ENCODE measurements around the gene CIB2.

CIB2 gene

DNA sequence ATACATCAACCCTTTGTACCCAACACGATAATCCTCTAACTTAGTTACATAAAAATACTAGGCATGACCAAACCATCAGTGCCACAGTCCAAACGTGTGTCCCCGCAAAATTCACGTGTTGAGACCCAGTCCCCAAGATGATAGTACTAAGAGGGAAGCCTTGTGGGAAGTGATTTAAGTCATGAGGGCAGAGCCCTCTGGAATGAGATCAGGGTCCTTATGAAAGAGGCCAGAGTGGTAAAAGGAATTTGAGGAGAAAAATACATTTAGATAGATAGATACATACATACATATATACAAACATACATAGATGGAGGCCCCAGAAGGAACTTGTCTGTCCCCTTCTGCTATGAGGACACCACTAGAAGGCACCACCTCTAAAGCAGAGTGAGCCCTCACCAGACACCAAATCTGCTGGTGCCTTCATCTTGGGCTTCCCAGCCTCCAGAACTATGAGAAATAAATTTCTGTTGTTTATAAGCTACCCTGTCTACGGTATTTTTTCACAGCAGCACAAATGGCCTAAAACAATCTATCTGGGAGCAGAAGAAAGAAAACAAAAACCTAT lies 61.7 kb downstream of the CIB2 start:
- Mint-ChIP-seq H3K4me1 (peaks cover 33% of the 10 kb centered on the region), H3K4me3 (peak overlapping the region; percentile 59)

DNA sequence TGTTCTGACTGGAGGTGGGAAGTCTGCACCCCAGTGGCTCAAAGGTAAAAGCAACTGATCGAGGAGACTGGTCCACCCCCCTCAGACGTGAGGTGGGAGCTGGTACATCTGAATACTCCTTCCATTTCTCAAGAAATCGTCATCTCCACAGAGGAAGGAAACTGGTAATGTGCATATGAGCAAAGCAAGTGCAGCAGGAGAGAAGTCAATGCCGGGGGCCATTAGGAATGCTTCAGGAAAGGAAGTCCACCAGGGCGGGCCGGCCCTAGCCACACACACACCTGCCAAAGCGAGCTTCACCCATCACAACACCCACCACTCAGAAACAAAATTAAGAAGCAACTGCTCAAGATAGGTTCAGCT lies 62.2 kb downstream of the CIB2 start:
- Mint-ChIP-seq H3K27ac (peak overlapping the region; percentile 93), H3K9me3 (no peaks in the 10 kb centered on the region), H3K27me3 (no peaks in the 10 kb centered on the region), H3K4me1 (peaks cover 28% of the 10 kb centered on the region), H3K4me3 (peak overlapping the region; percentile 59), H3K36me3 (peaks cover 42% of the 10 kb centered on the region)
- CTCF ChIA-PET: interaction anchor here (1.2 to 6.7 kb wide), 9 partner anchors 9 to 105 kb away, joined by 3 to 69 read pairs (median 5); no protein-coding TSS in a partner anchor
- DNase-seq: no peak

More for the DNA sequence above, 61.7 kb downstream of the CIB2 start:
- DNase-seq: no peak
- H3K27ac Mint-ChIP-seq: peak overlapping the region; percentile 93
- CTCF ChIA-PET: interaction anchor here (0.8 to 6.7 kb wide), 13 partner anchors 9 to 159 kb away, joined by 3 to 69 read pairs (median 5); no protein-coding TSS in a partner anchor
- no peaks in the 10 kb centered on the region for H3K9me3 Mint-ChIP-seq
- H3K27me3 Mint-ChIP-seq: no peaks in the 10 kb centered on the region
- peaks cover 47% of the 10 kb centered on the region for H3K36me3 Mint-ChIP-seq

DNA sequence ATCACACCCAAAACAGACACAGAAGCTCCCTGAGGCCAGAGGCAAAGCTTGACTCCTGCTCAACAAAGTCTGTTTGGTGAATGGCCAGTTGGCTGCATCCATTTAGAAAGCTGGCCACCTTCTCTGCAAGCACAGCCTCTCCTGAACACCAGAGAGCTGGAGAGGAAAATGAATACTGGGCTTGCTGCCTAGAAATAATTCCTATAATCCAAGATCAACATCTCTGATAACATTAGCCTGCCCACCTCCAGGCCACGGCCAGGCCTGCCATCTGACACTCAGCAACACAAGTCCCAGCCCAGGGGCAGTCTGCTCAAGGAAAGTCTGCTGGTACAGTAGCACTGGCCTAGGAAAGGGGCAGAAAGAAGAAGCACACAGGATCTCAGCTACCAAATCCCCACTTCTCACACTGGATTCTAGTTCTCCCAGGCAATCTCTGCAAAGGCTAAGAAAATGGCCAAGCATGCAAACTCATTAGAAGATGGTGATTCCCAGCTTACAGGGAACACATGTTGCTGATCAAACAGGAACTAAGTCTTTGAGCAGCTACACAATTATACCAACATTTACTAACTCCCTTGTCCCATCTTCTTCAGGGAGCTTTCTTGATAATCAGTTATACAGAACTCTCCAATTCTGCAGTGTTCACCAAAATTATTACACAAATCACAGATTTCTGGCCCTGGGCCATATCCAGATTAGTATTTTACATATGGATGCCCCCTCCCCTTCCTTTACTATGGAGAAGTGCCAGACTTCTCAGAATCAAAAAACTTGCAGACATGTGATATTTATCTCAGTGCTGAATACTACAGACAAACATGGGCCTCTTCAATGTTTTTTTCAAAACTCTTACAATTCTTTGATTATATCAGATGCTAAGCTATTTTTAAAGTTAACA lies 63.7 kb downstream of the CIB2 start:
- no peak for DNase-seq
- H3K27ac Mint-ChIP-seq: peak overlapping the region; percentile 93
- peaks cover 16% of the 10 kb centered on the region for H3K4me1 Mint-ChIP-seq
- no peaks in the 10 kb centered on the region for H3K9me3 Mint-ChIP-seq
- peaks cover 39% of the 10 kb centered on the region for H3K36me3 Mint-ChIP-seq
- CTCF ChIA-PET: interaction anchor here (0.8 to 6.7 kb wide), 11 partner anchors 8 to 100 kb away, joined by 3 to 69 read pairs (median 4); no protein-coding TSS in a partner anchor
- peak overlapping the region; percentile 59 for H3K4me3 Mint-ChIP-seq
- H3K27me3 Mint-ChIP-seq: no peaks in the 10 kb centered on the region

DNA sequence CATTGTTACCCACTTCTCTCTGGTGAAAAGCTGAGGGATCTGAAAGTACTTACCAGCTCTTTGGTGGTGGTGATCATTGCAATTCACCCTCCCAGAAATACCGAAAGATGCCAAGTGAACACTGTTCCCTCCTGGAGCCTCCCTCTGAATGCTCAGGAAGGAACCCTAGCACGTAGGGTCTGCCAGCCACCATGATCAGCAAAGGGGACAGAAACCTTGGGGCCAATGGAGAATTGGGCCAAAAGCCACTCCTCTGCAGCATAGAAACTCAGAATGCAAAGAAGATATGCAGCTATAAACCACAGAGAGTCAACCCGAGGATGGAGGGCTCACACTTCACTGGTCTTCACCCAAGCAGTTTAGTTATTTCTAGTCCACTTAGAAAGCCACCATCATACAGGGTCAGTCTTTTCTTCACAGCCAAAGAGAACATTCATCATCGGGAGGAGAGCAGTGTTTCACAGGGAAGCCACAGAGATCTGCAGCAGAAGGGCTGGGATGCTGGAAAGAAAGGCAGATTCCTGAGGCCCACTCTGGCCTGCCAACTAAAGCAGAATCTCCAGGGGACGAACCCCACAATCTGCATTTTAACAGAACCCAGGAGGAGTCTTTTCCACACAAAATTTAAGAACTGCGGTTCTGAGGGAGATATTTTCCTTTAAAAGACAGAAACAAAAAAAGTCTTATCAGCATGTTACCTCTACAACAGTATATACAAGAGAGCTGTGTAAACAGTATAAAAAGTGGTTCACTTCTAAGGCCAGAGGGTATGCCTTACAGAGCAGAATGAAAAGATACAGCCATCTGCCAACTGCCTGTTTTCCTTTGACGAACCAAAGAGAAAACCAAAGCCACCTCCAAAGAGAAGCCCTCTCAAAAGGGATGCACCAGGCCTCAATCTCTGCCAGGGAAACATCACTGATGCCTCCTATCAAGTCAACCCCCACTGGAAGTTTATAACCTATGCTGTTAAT lies 65.0 kb downstream of the CIB2 start:
- H3K36me3 Mint-ChIP-seq: peaks cover 29% of the 10 kb centered on the region
- no peaks in the 10 kb centered on the region for H3K9me3 Mint-ChIP-seq
- no peaks in the 10 kb centered on the region for H3K27me3 Mint-ChIP-seq
- H3K4me3 Mint-ChIP-seq: no peak overlapping the region
- H3K4me1 Mint-ChIP-seq: peaks cover 2% of the 10 kb centered on the region
- H3K27ac Mint-ChIP-seq: peak overlapping the region; percentile 70
- CTCF ChIA-PET: interaction anchor here (0.8 to 6.7 kb wide), 5 partner anchors 10 to 42 kb away, joined by 3 to 69 read pairs (median 4); no protein-coding TSS in a partner anchor
- DNase-seq: no peak

DNA sequence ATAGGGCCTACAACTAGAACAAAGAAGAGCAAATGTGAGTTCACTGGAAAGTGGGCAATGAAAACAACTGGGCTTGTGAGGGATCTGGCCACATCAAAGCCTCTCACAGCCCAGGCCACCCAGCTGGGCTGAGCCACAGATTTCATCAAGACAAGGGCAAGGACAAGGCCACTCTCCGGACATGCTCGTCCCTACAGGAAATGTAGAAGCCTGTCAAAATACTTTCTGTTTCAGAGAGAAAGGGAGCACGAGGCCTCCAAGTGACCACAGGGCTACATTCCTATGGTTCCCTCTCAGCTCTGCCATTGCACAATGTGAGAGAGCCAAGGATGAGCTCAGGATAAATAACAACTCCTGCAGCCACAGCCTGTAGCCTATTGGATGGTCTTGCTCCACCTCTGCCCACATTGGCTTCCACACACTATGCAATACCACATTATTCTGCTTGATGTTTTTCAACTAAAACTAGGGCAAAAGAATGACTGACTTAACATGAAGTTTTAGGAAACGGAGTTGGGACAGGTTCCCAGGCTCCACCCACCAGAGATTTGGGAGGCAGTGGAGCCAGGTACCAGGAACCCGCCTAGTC lies 65.9 kb downstream of the CIB2 start:
- DNase-seq: no peak
- peaks cover 2% of the 10 kb centered on the region for H3K4me1 Mint-ChIP-seq
- CTCF ChIA-PET: interaction anchor here (1.9 kb wide), 1 partner anchor 43 kb away, joined by 5 read pairs; no protein-coding TSS in a partner anchor
- H3K27ac Mint-ChIP-seq: peak overlapping the region; percentile 70
- no peaks in the 10 kb centered on the region for H3K27me3 Mint-ChIP-seq
- no peak overlapping the region for H3K4me3 Mint-ChIP-seq
- peaks cover 28% of the 10 kb centered on the region for H3K36me3 Mint-ChIP-seq
- no peaks in the 10 kb centered on the region for H3K9me3 Mint-ChIP-seq

DNA sequence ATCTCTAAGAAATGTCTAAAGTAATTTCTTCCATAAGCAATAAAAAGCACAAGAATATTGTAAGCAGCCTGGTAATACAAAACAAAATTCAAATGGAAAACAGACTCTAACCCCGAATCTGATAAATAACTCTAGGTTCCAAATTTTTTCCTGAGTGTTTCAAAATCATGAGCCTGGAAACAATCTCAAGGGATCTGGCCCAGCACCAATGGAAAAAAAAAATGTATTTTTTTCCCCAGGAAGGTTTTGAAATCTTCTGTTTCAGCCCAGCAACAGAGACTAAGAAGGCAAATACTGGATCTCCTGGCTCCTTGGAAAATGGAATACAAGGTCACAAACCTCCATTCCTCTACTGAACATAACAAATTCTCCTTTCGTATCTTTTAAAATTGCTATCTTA lies 66.7 kb downstream of the CIB2 start:
- Mint-ChIP-seq H3K27ac (no peak overlapping the region), H3K36me3 (peaks cover 23% of the 10 kb centered on the region), H3K4me1 (peaks cover 10% of the 10 kb centered on the region), H3K4me3 (no peak overlapping the region), H3K27me3 (no peaks in the 10 kb centered on the region), H3K9me3 (no peaks in the 10 kb centered on the region)
- DNase-seq: no peak
- CTCF ChIA-PET: interaction anchor here (1.9 kb wide), 1 partner anchor 44 kb away, joined by 5 read pairs; no protein-coding TSS in a partner anchor

DNA sequence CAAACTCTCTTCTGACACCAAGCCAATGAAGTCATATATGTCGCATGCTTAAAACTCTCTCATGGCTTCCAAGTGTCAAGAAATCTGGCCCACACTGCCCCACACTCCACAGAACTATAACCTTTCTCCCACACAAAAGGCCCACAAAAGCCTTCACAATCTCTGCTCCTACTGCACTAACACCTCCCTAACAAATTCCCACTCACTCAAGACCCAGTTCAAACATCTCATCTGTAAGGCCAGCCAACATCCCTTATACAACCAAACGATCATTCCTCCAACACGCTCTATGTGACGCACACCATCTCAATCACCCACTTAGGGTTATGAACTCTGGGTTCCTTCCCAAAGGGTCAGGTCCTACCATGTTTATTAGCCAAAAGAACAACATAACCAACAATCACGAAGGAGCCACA lies 67.3 kb downstream of the CIB2 start:
- DNase-seq: no peak
- no peak overlapping the region for H3K4me3 Mint-ChIP-seq
- CTCF ChIA-PET: no interaction called here
- H3K36me3 Mint-ChIP-seq: peaks cover 25% of the 10 kb centered on the region
- no peaks in the 10 kb centered on the region for H3K9me3 Mint-ChIP-seq
- H3K4me1 Mint-ChIP-seq: peaks cover 16% of the 10 kb centered on the region
- no peaks in the 10 kb centered on the region for H3K27me3 Mint-ChIP-seq
- H3K27ac Mint-ChIP-seq: no peak overlapping the region

DNA sequence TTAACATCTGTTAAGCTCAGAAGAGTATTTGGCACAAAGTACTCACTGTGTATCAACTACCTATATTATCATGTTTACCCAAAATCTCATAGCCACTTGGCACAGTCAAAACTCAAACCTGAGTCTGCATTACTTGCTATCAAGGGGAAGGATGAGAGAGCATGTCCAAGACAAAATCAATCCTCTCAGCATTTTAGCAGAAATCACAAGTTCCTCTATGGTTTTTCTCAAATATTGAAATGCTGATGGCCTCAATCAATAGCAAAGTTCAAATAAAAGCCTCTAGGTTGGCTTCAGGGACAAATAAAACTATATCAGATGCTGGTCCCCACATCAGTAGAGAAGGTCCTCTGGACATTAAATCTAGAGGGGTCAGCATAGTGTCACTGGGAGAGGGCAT lies 68.0 kb downstream of the CIB2 start:
- CTCF ChIA-PET: interaction anchor here (0.7 to 2.0 kb wide), 8 partner anchors 9 to 153 kb away, joined by 3 to 15 read pairs (median 4); no protein-coding TSS in a partner anchor
- Mint-ChIP-seq H3K4me3 (no peak overlapping the region), H3K36me3 (peaks cover 22% of the 10 kb centered on the region), H3K27ac (no peak overlapping the region), H3K4me1 (peaks cover 24% of the 10 kb centered on the region), H3K27me3 (no peaks in the 10 kb centered on the region), H3K9me3 (no peaks in the 10 kb centered on the region)
- DNase-seq: no peak

DNA sequence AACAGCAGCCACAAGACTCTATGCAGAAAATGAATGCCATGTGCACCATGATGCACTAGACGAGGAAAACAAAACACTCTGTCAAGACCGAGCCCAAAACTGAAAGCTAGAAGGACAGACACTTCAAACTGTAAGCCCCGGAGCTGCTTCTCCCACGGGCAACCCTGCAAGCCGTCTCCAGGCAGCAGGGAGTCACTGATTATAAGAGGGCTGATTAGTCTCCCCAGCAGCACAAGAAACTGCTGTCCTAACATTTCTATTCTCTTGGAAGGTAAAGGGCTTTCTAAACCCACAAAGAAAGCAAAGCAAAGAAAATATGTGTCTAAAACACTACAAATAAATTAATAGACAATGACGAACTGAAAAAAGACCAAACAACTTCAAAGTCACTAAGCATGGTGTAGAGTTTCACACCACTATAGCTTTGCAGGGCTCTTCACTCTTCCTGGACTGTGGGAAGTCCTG lies 69.2 kb downstream of the CIB2 start:
- Mint-ChIP-seq H3K27ac (peak overlapping the region; percentile 95), H3K36me3 (peaks cover 20% of the 10 kb centered on the region), H3K27me3 (no peaks in the 10 kb centered on the region), H3K4me3 (peak overlapping the region; percentile 60), H3K9me3 (no peaks in the 10 kb centered on the region), H3K4me1 (peaks cover 36% of the 10 kb centered on the region)
- CTCF ChIA-PET: interaction anchor here (0.9 to 2.0 kb wide), 7 partner anchors 9 to 103 kb away, joined by 3 to 15 read pairs (median 4); partner anchors contain the start of gene TBC1D2B
- peak; percentile 68 for DNase-seq

DNA sequence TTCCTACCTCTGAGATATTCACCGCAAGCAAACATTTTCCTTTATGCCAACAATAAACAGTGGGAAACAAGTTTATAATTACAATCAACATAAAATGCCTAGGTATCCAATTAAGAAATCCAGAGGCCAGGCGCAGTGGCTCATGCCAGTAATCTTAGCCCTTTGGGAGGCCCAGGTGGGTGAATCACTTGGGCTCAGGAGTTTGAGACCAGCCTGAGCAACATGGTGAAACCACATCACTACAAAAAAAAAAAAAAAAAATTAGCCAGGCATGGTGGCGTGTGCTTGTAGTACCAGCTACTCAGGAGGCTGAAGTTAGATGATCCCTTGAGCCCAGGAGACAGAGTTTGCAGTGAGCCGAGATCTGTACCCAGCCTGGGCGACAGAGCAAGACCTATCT lies 71.0 kb downstream of the CIB2 start:
- DNase-seq: no peak
- Mint-ChIP-seq H3K36me3 (peaks cover 12% of the 10 kb centered on the region), H3K4me1 (peaks cover 54% of the 10 kb centered on the region), H3K27ac (peak overlapping the region; percentile 29), H3K27me3 (no peaks in the 10 kb centered on the region), H3K4me3 (no peak overlapping the region), H3K9me3 (no peaks in the 10 kb centered on the region)
- CTCF ChIA-PET: interaction anchor here (1.3 to 1.8 kb wide), 2 partner anchors 8 to 48 kb away, joined by 4 to 5 read pairs; no protein-coding TSS in a partner anchor

DNA sequence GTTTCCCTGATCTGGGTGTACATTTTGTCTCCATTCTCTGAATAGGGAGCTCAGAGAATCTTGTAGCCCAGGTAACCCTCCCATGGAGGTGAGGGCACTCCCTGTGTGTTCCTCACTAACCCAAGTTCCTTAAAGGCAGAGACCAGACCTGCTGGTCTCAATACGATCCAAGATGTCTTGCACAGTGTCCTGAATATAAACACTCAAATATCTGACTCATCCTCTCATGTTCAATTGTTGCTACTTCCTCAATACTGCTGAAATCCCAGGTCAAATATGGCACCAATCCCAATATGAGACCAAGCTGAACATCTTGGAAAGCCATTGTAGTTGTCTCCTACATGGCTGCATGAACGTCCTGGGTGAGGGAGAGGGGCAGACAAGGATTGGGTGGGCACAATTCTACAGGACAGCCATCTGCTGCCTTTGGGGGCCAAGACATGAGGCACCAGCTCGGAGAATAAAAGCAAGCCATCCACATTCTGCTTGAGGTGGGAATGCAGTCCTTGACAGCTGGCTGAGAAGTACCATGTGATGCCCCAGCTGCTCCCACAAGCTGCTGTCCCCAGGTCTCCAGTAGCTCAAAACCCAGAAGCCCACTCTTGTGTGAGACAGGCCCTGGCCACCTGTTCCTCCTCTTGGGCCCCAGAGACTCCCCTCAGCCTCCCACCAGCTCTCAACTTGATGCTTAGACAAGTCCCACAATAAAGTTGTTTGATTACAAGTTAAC lies 72.0 kb downstream of the CIB2 start:
- no peaks in the 10 kb centered on the region for H3K27me3 Mint-ChIP-seq
- no peak overlapping the region for H3K4me3 Mint-ChIP-seq
- CTCF ChIA-PET: interaction anchor here (1.3 to 1.8 kb wide), 3 partner anchors 9 to 49 kb away, joined by 5 to 9 read pairs (median 7); no protein-coding TSS in a partner anchor

DNA sequence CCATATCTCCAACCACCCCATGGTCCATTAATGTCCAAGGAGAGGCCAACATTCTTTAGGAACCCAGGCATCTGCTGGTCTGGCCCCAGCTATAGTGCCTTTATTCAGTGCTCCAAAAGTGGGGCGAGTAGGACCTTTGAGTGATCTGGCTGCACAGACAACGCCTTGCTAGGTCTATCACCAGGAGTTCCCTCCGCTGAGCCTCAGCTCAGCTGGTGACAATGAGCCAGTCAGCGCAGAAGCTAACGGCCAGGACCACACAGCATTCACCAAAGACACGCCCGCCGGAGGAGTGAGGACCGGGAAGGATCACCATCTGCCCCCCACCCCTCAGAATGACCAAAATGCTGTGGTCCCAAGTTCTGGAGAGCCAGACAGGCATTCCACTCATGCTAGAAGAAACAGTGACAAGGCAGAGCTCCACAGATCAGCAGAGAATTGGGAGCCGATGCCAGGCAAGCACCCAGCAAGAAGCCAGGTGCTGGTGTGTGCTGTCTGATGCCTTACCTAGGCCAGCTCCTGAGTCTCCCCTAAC lies 72.8 kb downstream of the CIB2 start:
- H3K4me3 Mint-ChIP-seq: no peak overlapping the region
- no peak overlapping the region for H3K27ac Mint-ChIP-seq
- peaks cover 67% of the 10 kb centered on the region for H3K4me1 Mint-ChIP-seq
- H3K9me3 Mint-ChIP-seq: no peaks in the 10 kb centered on the region
- no peak for DNase-seq
- CTCF ChIA-PET: interaction anchor here (1.3 to 1.8 kb wide), 3 partner anchors 8 to 50 kb away, joined by 5 to 9 read pairs (median 7); no protein-coding TSS in a partner anchor
- H3K36me3 Mint-ChIP-seq: peaks cover 20% of the 10 kb centered on the region
- no peaks in the 10 kb centered on the region for H3K27me3 Mint-ChIP-seq

More for the DNA sequence above, 72.0 kb downstream of the CIB2 start:
- Mint-ChIP-seq H3K36me3 (peaks cover 14% of the 10 kb centered on the region), H3K27ac (peak overlapping the region; percentile 55), H3K4me1 (peaks cover 63% of the 10 kb centered on the region), H3K9me3 (no peaks in the 10 kb centered on the region)
- no peak for DNase-seq
